ENCODE results near the gene CES4A.
"Not testable (repeated sequence)": the region's sequence is repeated elsewhere in the genome, so short reads cannot be mapped to it uniquely, and the experiment has no call there.

CES4A gene

GRCh38 chr16:66988197-66988788 is at the start of gene CES4A:
Gene CES4A (plus strand): TSS chr16:66988589. CDS start chr16:66988773, 184 bp downstream.
- peaks cover 24% of the 10 kb centered on the region for H3K4me1 Mint-ChIP-seq (ENCODE audit: low read depth)
- no peak within 1 kb of the TSS for H3K4me3 Mint-ChIP-seq
- H3K27me3 Mint-ChIP-seq, result no peaks in the 10 kb centered on the region
- H3K9me3 Mint-ChIP-seq, result no peaks in the 10 kb centered on the region
- peak within 1 kb of the TSS; percentile 51 for H3K27ac Mint-ChIP-seq
- no peaks in the 10 kb centered on the region for H3K36me3 Mint-ChIP-seq (ENCODE audit: low read depth)

GRCh38 chr16:66939366-66939765 is 49.0 kb upstream of the CES4A start:
- H3K4me3 Mint-ChIP-seq, result no peak overlapping the region
- H3K9me3 Mint-ChIP-seq, result no peaks in the 10 kb centered on the region
- peaks cover 30% of the 10 kb centered on the region for H3K36me3 Mint-ChIP-seq (ENCODE audit: low read depth)
- peaks cover 19% of the 10 kb centered on the region for H3K4me1 Mint-ChIP-seq (ENCODE audit: low read depth)
- no peak overlapping the region for H3K27ac Mint-ChIP-seq
- no peaks in the 10 kb centered on the region for H3K27me3 Mint-ChIP-seq

- Mint-ChIP-seq H3K4me1 (ENCODE audit: low read depth) (peaks cover 16% of the 10 kb centered on the region), H3K27ac (no peak overlapping the region), H3K27me3 (no peaks in the 10 kb centered on the region), H3K9me3 (no peaks in the 10 kb centered on the region), H3K4me3 (no peak overlapping the region), H3K36me3 (ENCODE audit: low read depth) (peaks cover 30% of the 10 kb centered on the region)
Measured at GRCh38 chr16:66940236-66940635, 48.2 kb upstream of the CES4A start.

GRCh38 chr16:66942981-66943380 is 45.4 kb upstream of the CES4A start:
- peaks cover 8% of the 10 kb centered on the region for H3K4me1 Mint-ChIP-seq (ENCODE audit: low read depth)
- no peak overlapping the region for H3K27ac Mint-ChIP-seq
- no peaks in the 10 kb centered on the region for H3K9me3 Mint-ChIP-seq
- H3K36me3 Mint-ChIP-seq (ENCODE audit: low read depth), result peaks cover 22% of the 10 kb centered on the region
- no peak overlapping the region for H3K4me3 Mint-ChIP-seq
- H3K27me3 Mint-ChIP-seq, result no peaks in the 10 kb centered on the region

GRCh38 chr16:66943426-66944053 is 44.8 kb upstream of the CES4A start:
- Mint-ChIP-seq H3K27ac (no peak overlapping the region), H3K4me1 (ENCODE audit: low read depth) (peaks cover 13% of the 10 kb centered on the region), H3K4me3 (no peak overlapping the region), H3K9me3 (no peaks in the 10 kb centered on the region), H3K36me3 (ENCODE audit: low read depth) (peaks cover 22% of the 10 kb centered on the region), H3K27me3 (peaks cover 6% of the 10 kb centered on the region)

GRCh38 chr16:66944054-66944441 is 44.3 kb upstream of the CES4A start:
- H3K4me3 Mint-ChIP-seq, result no peak overlapping the region
- H3K9me3 Mint-ChIP-seq, result no peaks in the 10 kb centered on the region
- H3K36me3 Mint-ChIP-seq (ENCODE audit: low read depth), result peaks cover 22% of the 10 kb centered on the region
- H3K27me3 Mint-ChIP-seq, result peaks cover 11% of the 10 kb centered on the region
- no peak overlapping the region for H3K27ac Mint-ChIP-seq
- H3K4me1 Mint-ChIP-seq (ENCODE audit: low read depth), result peaks cover 16% of the 10 kb centered on the region

- Mint-ChIP-seq H3K27me3 (peaks cover 20% of the 10 kb centered on the region), H3K36me3 (ENCODE audit: low read depth) (peaks cover 19% of the 10 kb centered on the region), H3K4me1 (ENCODE audit: low read depth) (peaks cover 16% of the 10 kb centered on the region)
- not testable (repeated sequence) for H3K9me3 Mint-ChIP-seq, H3K4me3 Mint-ChIP-seq, H3K27ac Mint-ChIP-seq
Measured at GRCh38 chr16:66944971-66945370, 43.4 kb upstream of the CES4A start.

- H3K27me3 Mint-ChIP-seq, result peaks cover 27% of the 10 kb centered on the region
- no peak overlapping the region for H3K4me3 Mint-ChIP-seq
- H3K4me1 Mint-ChIP-seq (ENCODE audit: low read depth), result peaks cover 20% of the 10 kb centered on the region
- peaks cover 18% of the 10 kb centered on the region for H3K36me3 Mint-ChIP-seq (ENCODE audit: low read depth)
- no peaks in the 10 kb centered on the region for H3K9me3 Mint-ChIP-seq
- H3K27ac Mint-ChIP-seq, result no peak overlapping the region
Measured at GRCh38 chr16:66945939-66946338, 42.5 kb upstream of the CES4A start.

- H3K4me3 Mint-ChIP-seq, result no peak overlapping the region
- H3K4me1 Mint-ChIP-seq (ENCODE audit: low read depth), result peaks cover 20% of the 10 kb centered on the region
- peaks cover 32% of the 10 kb centered on the region for H3K27me3 Mint-ChIP-seq
- no peaks in the 10 kb centered on the region for H3K9me3 Mint-ChIP-seq
- H3K27ac Mint-ChIP-seq, result no peak overlapping the region
- peaks cover 18% of the 10 kb centered on the region for H3K36me3 Mint-ChIP-seq (ENCODE audit: low read depth)
Measured at GRCh38 chr16:66946541-66946940, 41.8 kb upstream of the CES4A start.

- H3K36me3 Mint-ChIP-seq (ENCODE audit: low read depth), result peaks cover 17% of the 10 kb centered on the region
- H3K4me3 Mint-ChIP-seq, result peak overlapping the region; percentile 83
- peaks cover 20% of the 10 kb centered on the region for H3K4me1 Mint-ChIP-seq (ENCODE audit: low read depth)
- H3K9me3 Mint-ChIP-seq, result no peaks in the 10 kb centered on the region
- H3K27ac Mint-ChIP-seq, result no peak overlapping the region
- H3K27me3 Mint-ChIP-seq, result peaks cover 36% of the 10 kb centered on the region
Measured at GRCh38 chr16:66946974-66947301, 41.5 kb upstream of the CES4A start.

- Mint-ChIP-seq H3K4me3 (peak overlapping the region; percentile 83), H3K36me3 (ENCODE audit: low read depth) (peaks cover 11% of the 10 kb centered on the region), H3K9me3 (no peaks in the 10 kb centered on the region), H3K27me3 (peaks cover 40% of the 10 kb centered on the region), H3K4me1 (ENCODE audit: low read depth) (peaks cover 20% of the 10 kb centered on the region), H3K27ac (no peak overlapping the region)
Measured at GRCh38 chr16:66947302-66948065, 40.9 kb upstream of the CES4A start.

GRCh38 chr16:66948134-66948836 is 40.1 kb upstream of the CES4A start:
- peaks cover 20% of the 10 kb centered on the region for H3K4me1 Mint-ChIP-seq (ENCODE audit: low read depth)
- H3K36me3 Mint-ChIP-seq (ENCODE audit: low read depth), result peaks cover 4% of the 10 kb centered on the region
- no peak overlapping the region for H3K27ac Mint-ChIP-seq
- H3K27me3 Mint-ChIP-seq, result peaks cover 45% of the 10 kb centered on the region
- peak overlapping the region; percentile 83 for H3K4me3 Mint-ChIP-seq
- H3K9me3 Mint-ChIP-seq, result no peaks in the 10 kb centered on the region

GRCh38 chr16:66948837-66949225 is 39.6 kb upstream of the CES4A start:
- Mint-ChIP-seq H3K36me3 (ENCODE audit: low read depth) (peaks cover 4% of the 10 kb centered on the region), H3K4me3 (peak overlapping the region; percentile 83), H3K27ac (no peak overlapping the region), H3K9me3 (no peaks in the 10 kb centered on the region), H3K4me1 (ENCODE audit: low read depth) (peaks cover 20% of the 10 kb centered on the region), H3K27me3 (peaks cover 48% of the 10 kb centered on the region)

GRCh38 chr16:66949472-66949871 is 38.9 kb upstream of the CES4A start:
- H3K36me3 Mint-ChIP-seq (ENCODE audit: low read depth), result no peaks in the 10 kb centered on the region
- no peak overlapping the region for H3K4me3 Mint-ChIP-seq
- peaks cover 50% of the 10 kb centered on the region for H3K27me3 Mint-ChIP-seq
- no peak overlapping the region for H3K27ac Mint-ChIP-seq
- no peaks in the 10 kb centered on the region for H3K9me3 Mint-ChIP-seq
- peaks cover 20% of the 10 kb centered on the region for H3K4me1 Mint-ChIP-seq (ENCODE audit: low read depth)

GRCh38 chr16:66950437-66950836 is 38.0 kb upstream of the CES4A start:
- H3K27ac Mint-ChIP-seq, result no peak overlapping the region
- H3K27me3 Mint-ChIP-seq, result peaks cover 50% of the 10 kb centered on the region
- no peaks in the 10 kb centered on the region for H3K9me3 Mint-ChIP-seq
- no peaks in the 10 kb centered on the region for H3K36me3 Mint-ChIP-seq (ENCODE audit: low read depth)
- no peak overlapping the region for H3K4me3 Mint-ChIP-seq
- H3K4me1 Mint-ChIP-seq (ENCODE audit: low read depth), result peaks cover 20% of the 10 kb centered on the region
